Liver (tissue), 9 donors: ENCODE results near the gene EN2. TPM values are rescaled to one million over a fixed set of nuclear protein-coding genes. Genes with fewer than 3 reads are reported as not detected.

Experiments used
- DNase-seq: peaks from one replicate; pipeline ENCODE4 v3.0.0-alpha.2; 2017; ENCODE audit warnings: low spot score
- H3K27ac ChIP-seq, 2 donors: one replicate each; pipeline ENCODE4 v1.7.0; 2013; ENCODE audit warnings: inconsistent platforms in 2 of 2, low read length in 2 of 2, control low read depth in 1 of 2, low read depth in 1 of 2, mild to moderate bottlenecking in 1 of 2
- H3K27me3 ChIP-seq, 4 donors: one replicate each; pipeline versions ENCODE4 v1.6.1 to v1.7.0; 2013; ENCODE audit warnings: low read length in 3 of 4, inconsistent platforms in 1 of 4, mild to moderate bottlenecking in 1 of 4, moderate library complexity in 1 of 4; ENCODE audit not compliant: control insufficient read depth in 4 of 4, insufficient read depth in 4 of 4
- H3K36me3 ChIP-seq, 4 donors: one replicate each; pipeline versions ENCODE4 v1.6.1 to v1.7.0; 2013; ENCODE audit warnings: low read length in 3 of 4, mild to moderate bottlenecking in 3 of 4, low read depth in 1 of 4, moderate library complexity in 1 of 4; ENCODE audit not compliant: control insufficient read depth in 4 of 4, insufficient read depth in 3 of 4
- H3K4me1 ChIP-seq, 4 donors: one replicate each; pipeline versions ENCODE4 v1.6.1 to v1.7.0; 2013; ENCODE audit warnings: low read length in 3 of 4, mild to moderate bottlenecking in 3 of 4, moderate library complexity in 1 of 4; ENCODE audit not compliant: control insufficient read depth in 4 of 4, insufficient read depth in 4 of 4
- H3K4me3 ChIP-seq, 3 donors: one replicate each; pipeline versions ENCODE4 v1.6.1 to v1.7.0; 2013; ENCODE audit warnings: low read length in 3 of 3, control low read depth in 1 of 3, low read depth in 1 of 3, mild to moderate bottlenecking in 1 of 3
- H3K9ac ChIP-seq, 2 donors: one replicate each; pipeline ENCODE4 v1.7.0; 2013; ENCODE audit warnings: low read length in 2 of 2, mild to moderate bottlenecking in 2 of 2, moderate library complexity in 2 of 2, control low read depth in 1 of 2, low read depth in 1 of 2
- H3K9me3 ChIP-seq, 4 donors: one replicate each; pipeline versions ENCODE4 v1.6.1 to v1.7.0; 2013; ENCODE audit warnings: low read length in 3 of 4; ENCODE audit not compliant: control insufficient read depth in 4 of 4
- ATF3 ChIP-seq: IDR thresholded peaks from 2 replicates; pipeline ENCODE4 v1.6.1; 2016; ENCODE audit warnings: antibody characterized with exemption
- CTCF ChIP-seq: fragments of 150-350 bp; IDR thresholded peaks from 2 replicates; pipeline ENCODE4 v1.5.1; 2017; ENCODE audit warnings: improper control_type of control experiment, low read depth, low read length; ENCODE audit not compliant: missing input control
- EGR1 ChIP-seq, 2 donors: IDR thresholded peaks; 2 replicates each; pipeline ENCODE4 v1.6.1; 2016 to 2018; ENCODE audit warnings: antibody characterized with exemption in 2 of 2, low read depth in 2 of 2
- FOXA1 ChIP-seq: IDR thresholded peaks from 2 replicates; pipeline ENCODE4 v1.6.1; 2016; ENCODE audit warnings: antibody characterized with exemption
- FOXA2 ChIP-seq: IDR thresholded peaks from 2 replicates; pipeline ENCODE4 v1.6.1; 2016; ENCODE audit warnings: antibody characterized with exemption
- GABPA ChIP-seq, 2 donors: IDR thresholded peaks in 1 of 2; conservative IDR thresholded peaks in 1 of 2; 2 replicates each; pipeline ENCODE4 v1.6.1; 2016; ENCODE audit warnings: antibody characterized with exemption in 2 of 2, mild to moderate bottlenecking in 1 of 2, moderate library complexity in 1 of 2
- HNF4A ChIP-seq, 2 donors: conservative IDR thresholded peaks; 2 replicates each; pipeline ENCODE4 v1.6.1; 2016; ENCODE audit warnings: antibody characterized with exemption in 2 of 2, mild to moderate bottlenecking in 2 of 2
- JUND ChIP-seq, 2 donors: IDR thresholded peaks; 2 replicates each; pipeline ENCODE4 v1.6.1; 2016; ENCODE audit warnings: antibody characterized with exemption in 2 of 2
- NR2F2 ChIP-seq: IDR thresholded peaks from 2 replicates; pipeline ENCODE4 v1.6.1; 2016; ENCODE audit warnings: antibody characterized with exemption
- RAD21 ChIP-seq, 2 donors: IDR thresholded peaks; 2 replicates each; pipeline ENCODE4 v1.6.1; 2016; ENCODE audit warnings: antibody characterized with exemption in 2 of 2, mild to moderate bottlenecking in 2 of 2
- RXRA ChIP-seq, 2 donors: IDR thresholded peaks; 2 replicates each; pipeline ENCODE4 v1.6.1; 2017 to 2018; ENCODE audit warnings: antibody characterized with exemption in 2 of 2, mild to moderate bottlenecking in 1 of 2
- SP1 ChIP-seq: IDR thresholded peaks from 2 replicates; pipeline ENCODE4 v1.6.1; 2018; ENCODE audit warnings: antibody characterized with exemption, mild to moderate bottlenecking
- TAF1 ChIP-seq: conservative IDR thresholded peaks from 2 replicates; pipeline ENCODE4 v1.6.1; 2016; ENCODE audit warnings: antibody characterized with exemption, mild to moderate bottlenecking
- YY1 ChIP-seq: IDR thresholded peaks from 2 replicates; pipeline ENCODE4 v1.6.1; 2016; ENCODE audit warnings: antibody characterized with exemption, mild to moderate bottlenecking
- WGBS: extraction: QIAGEN DNeasy Blood & Tissue Kit; methylation state at CpG from one replicate; pipeline ENCODE4 v1.1.7; 2013; 5-methylcytosine and 5-hydroxymethylcytosine counted together
- polyA plus RNA-seq, 2 donors: library from polyadenylated mRNA; stranded (reverse) in 1 of 2; unstranded in 1 of 2; fragments of 200-250 nt in 1 of 2; fragments of >200 nt in 1 of 2; fragmentation: Nextera tagmentation in 1 of 2; extraction: Ambion mirVana in 1 of 2; gene quantifications; one replicate each; pipeline versions ENCODE4 v1.2.1 to v1.2.3, GENCODE V29; 2013 to 2015
- total RNA-seq, 2 donors: library from RNA; depleted of rRNA; stranded (reverse); fragments of >200 nt; gene quantifications; one replicate each; pipeline ENCODE4 v1.2.3, GENCODE V29; 2014
- TF ChIP-seq, protein P1 (sequence below): IDR thresholded peaks from 2 replicates; pipeline ENCODE4 v1.6.1; 2016; ENCODE audit warnings: antibody characterized with exemption
- donor health status: healthy.
- donor health status: healthy.
- donor health status: healthy.
- donor health status: healthy.
- donor health status: healthy.

EN2 gene
- total and polyA plus RNA-seq, 4 donors, result under 0.01 TPM; not detected in 3

- Histone ChIP-seq H3K4me3 (no peak overlapping the region), H3K4me1 (peaks cover 0 to 11% (median 0%) of the 10 kb centered on the region in 4 donors), H3K27me3 (peaks cover 11 to 20% (median 14%) of the 10 kb centered on the region in 4 donors), H3K9me3 (no peaks in the 10 kb centered on the region), H3K9ac (no peak overlapping the region), H3K27ac (no peak overlapping the region), H3K36me3 (no peaks in the 10 kb centered on the region)
- DNase-seq, result no peak
- no peak for TF ChIP-seq ATF3
- TF ChIP-seq RXRA (IDR thresholded peaks at IDR 0.05), result no peak
- no peak for TF ChIP-seq TAF1
- no peak for TF ChIP-seq EGR1 (IDR thresholded peaks at IDR 0.05; ENCODE audit: low read depth in 2 of 2)
- no peak for TF ChIP-seq SP1
- TF ChIP-seq, protein P1, sequence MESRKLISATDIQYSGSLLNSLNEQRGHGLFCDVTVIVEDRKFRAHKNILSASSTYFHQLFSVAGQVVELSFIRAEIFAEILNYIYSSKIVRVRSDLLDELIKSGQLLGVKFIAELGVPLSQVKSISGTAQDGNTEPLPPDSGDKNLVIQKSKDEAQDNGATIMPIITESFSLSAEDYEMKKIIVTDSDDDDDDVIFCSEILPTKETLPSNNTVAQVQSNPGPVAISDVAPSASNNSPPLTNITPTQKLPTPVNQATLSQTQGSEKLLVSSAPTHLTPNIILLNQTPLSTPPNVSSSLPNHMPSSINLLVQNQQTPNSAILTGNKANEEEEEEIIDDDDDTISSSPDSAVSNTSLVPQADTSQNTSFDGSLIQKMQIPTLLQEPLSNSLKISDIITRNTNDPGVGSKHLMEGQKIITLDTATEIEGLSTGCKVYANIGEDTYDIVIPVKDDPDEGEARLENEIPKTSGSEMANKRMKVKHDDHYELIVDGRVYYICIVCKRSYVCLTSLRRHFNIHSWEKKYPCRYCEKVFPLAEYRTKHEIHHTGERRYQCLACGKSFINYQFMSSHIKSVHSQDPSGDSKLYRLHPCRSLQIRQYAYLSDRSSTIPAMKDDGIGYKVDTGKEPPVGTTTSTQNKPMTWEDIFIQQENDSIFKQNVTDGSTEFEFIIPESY, result no peak
- TF ChIP-seq FOXA1, result no peak
- 52% methylated on average over 2 of the region's 2 CpGs for WGBS
Observed at GRCh38 chr7:155447603-155448002, 10.3 kb upstream of the EN2 start.

GRCh38 chr7:155448632-155449007 lies 9.3 kb upstream of the EN2 start:
- H3K27ac ChIP-seq, result no peak overlapping the region
- H3K36me3 ChIP-seq, result no peaks in the 10 kb centered on the region
- peaks cover 12 to 22% (median 21%) of the 10 kb centered on the region in 4 donors for H3K27me3 ChIP-seq
- peaks cover 0 to 11% (median 0%) of the 10 kb centered on the region in 4 donors for H3K4me1 ChIP-seq
- DNase-seq, result no peak
- WGBS, result 3% methylated on average over 35 of the region's 35 CpGs
- no peak for TF ChIP-seq TAF1
- TF ChIP-seq NR2F2, result no peak
- no peak for TF ChIP-seq RAD21 (IDR thresholded peaks at IDR 0.05)
- TF ChIP-seq JUND (IDR thresholded peaks at IDR 0.05), result no peak
- no peak for TF ChIP-seq YY1
- no peak for TF ChIP-seq GABPA (IDR thresholded peaks at IDR 0.05 in 1 of 2, conservative IDR thresholded peaks at IDR 0.05 in 1 of 2)
- no peak for TF ChIP-seq CTCF
- TF ChIP-seq ATF3, result no peak
- TF ChIP-seq RXRA (IDR thresholded peaks at IDR 0.05), result no peak
- TF ChIP-seq SP1, result no peak
- no peak for TF ChIP-seq FOXA2
- no peak for TF ChIP-seq EGR1 (IDR thresholded peaks at IDR 0.05; ENCODE audit: low read depth in 2 of 2)
- TF ChIP-seq HNF4A (conservative IDR thresholded peaks at IDR 0.05), result no peak
- no peaks in the 10 kb centered on the region for H3K9me3 ChIP-seq
- H3K4me3 ChIP-seq, result no peak overlapping the region
- H3K9ac ChIP-seq, result no peak overlapping the region
